ENCODE measurements around the gene CRABP1.

The CRABP1 gene

GRCh38 chr15:78382114-78382880 is 42.1 kb downstream of the CRABP1 start:
- DNase-seq = no peak

- DNase-seq = no peak
Measured at GRCh38 chr15:78384651-78385050, 44.5 kb downstream of the CRABP1 start.

- no peak for DNase-seq
Measured at GRCh38 chr15:78387246-78388037, 47.3 kb downstream of the CRABP1 start.

GRCh38 chr15:78388865-78389264 is 48.7 kb downstream of the CRABP1 start:
- DNase-seq = no peak

GRCh38 chr15:78389322-78389721 is 49.2 kb downstream of the CRABP1 start:
- DNase-seq = no peak

GRCh38 chr15:78389738-78390137 is 49.6 kb downstream of the CRABP1 start:
- no peak for DNase-seq

- DNase-seq = no peak
Measured at GRCh38 chr15:78390242-78390641, 50.1 kb downstream of the CRABP1 start.

- DNase-seq = no peak
Measured at GRCh38 chr15:78390826-78391225, 50.7 kb downstream of the CRABP1 start.

- DNase-seq = no peak
Measured at GRCh38 chr15:78391781-78392180, 51.6 kb downstream of the CRABP1 start.

GRCh38 chr15:78392430-78392829 is 52.3 kb downstream of the CRABP1 start:
- DNase-seq = no peak

- no peak for DNase-seq
Measured at GRCh38 chr15:78393137-78393536, 53.0 kb downstream of the CRABP1 start.

- DNase-seq = no peak
Measured at GRCh38 chr15:78394026-78394425, 53.9 kb downstream of the CRABP1 start.

GRCh38 chr15:78394981-78395616 is 54.9 kb downstream of the CRABP1 start:
- no peak for DNase-seq

- no peak for DNase-seq
Measured at GRCh38 chr15:78396186-78396814, 56.1 kb downstream of the CRABP1 start.

- no peak for DNase-seq
Measured at GRCh38 chr15:78396976-78397375, 56.8 kb downstream of the CRABP1 start.

GRCh38 chr15:78397382-78397781 is 57.2 kb downstream of the CRABP1 start:
- DNase-seq = no peak

Measured in CD4-positive, alpha-beta T cell treated with Interleukin-21 for 1 hour (primary cell).